HepG2 (cell line): Measurements from ENCODE around the gene SLC35F3. TPM values are rescaled to one million over a fixed set of nuclear protein-coding genes. Genes with fewer than 3 reads are reported as not detected.

Experiments used
- ATAC-seq: fragments of 200-7000 bp; cut with Tn5 transposase; 3 replicates; pipeline ENCODE4 v1.9.1; 2020; ENCODE audit warnings: mild to moderate bottlenecking, moderate library complexity
- BruUV-seq: library from RNA; stranded (reverse); fragments of 400-500 nt; replicated peaks from 2 replicates; lab custom pipeline; 2021; lab: Mats Ljungman, UMichigan
- CTCF ChIA-PET: fragments of 300-600 bp; formaldehyde crosslinking; extraction: SDS; loops from one replicate; lab custom pipeline; 2021; ENCODE audit warnings: low total read pairs, inconsistent platforms, low intra/inter-chr PET ratio; lab: Yijun Ruan, JAX
- POLR2A ChIA-PET: fragments of 350-600 bp; sonication (Branson Sonifier 250); formaldehyde crosslinking; loops from one replicate; lab custom pipeline; 2020; ENCODE audit warnings: antibody characterized with exemption, inconsistent platforms; lab: Yijun Ruan, JAX
- DNase-seq: peaks from one replicate; pipeline ENCODE4 v3.0.0-alpha.2; 2015; ENCODE audit warnings: low spot score
- FAIRE-seq: peaks from 3 replicates; lab custom pipeline; 2011; peaks lifted over from hg19 to GRCh38; lab: Jason Lieb, UNC
- H2AFZ ChIP-seq: one replicate; pipeline ENCODE4 v1.6.1; 2011; ENCODE audit warnings: low read length, inconsistent platforms
- H3K27ac ChIP-seq: fragments of 300-600 bp; 3 replicates; pipeline ENCODE4 v1.8.0; 2011; ENCODE audit warnings: mixed run types, mild to moderate bottlenecking, mixed read lengths, low read length, inconsistent platforms; ENCODE audit not compliant: insufficient read depth; ENCODE audit errors: extremely low read length
- H3K27me3 ChIP-seq, 2 experiments: fragments of 200-600 bp in 1 of 2; 2 replicates in 1 of 2; 3 replicates in 1 of 2; pipeline versions ENCODE4 v1.6.0 to v1.8.0; 2011; ENCODE audit warnings: low read length in 2 of 2, mild to moderate bottlenecking in 2 of 2, moderate library complexity in 2 of 2, inconsistent platforms in 1 of 2; ENCODE audit not compliant: insufficient read depth in 2 of 2, control insufficient read depth in 1 of 2
- H3K36me3 ChIP-seq, 2 experiments: fragments of 200-600 bp in 1 of 2; replicated peaks in 1 of 2; 2 replicates in 1 of 2; 3 replicates in 1 of 2; pipeline versions ENCODE4 v1.5.1 to v1.8.0; 2011; ENCODE audit warnings: low read length in 2 of 2, inconsistent platforms in 1 of 2; ENCODE audit not compliant: insufficient read depth in 2 of 2, control insufficient read depth in 1 of 2
- H3K4me1 ChIP-seq: 2 replicates; pipeline ENCODE4 v1.5.1; 2012; ENCODE audit warnings: low read length, inconsistent platforms; ENCODE audit not compliant: insufficient read depth
- H3K4me2 ChIP-seq: 2 replicates; pipeline ENCODE4 v1.6.0; 2011; ENCODE audit warnings: low read depth, low read length, inconsistent platforms
- H3K4me3 ChIP-seq, 3 experiments: fragments of 200-600 bp in 1 of 3; sonication (generic), shearing (Covaris generic) in 1 of 3; replicated peaks in 1 of 3; 2 replicates each; pipeline ENCODE4 v1.5.1; 2011 to 2016; ENCODE audit warnings: low read length in 3 of 3, inconsistent platforms in 2 of 3, low read depth in 2 of 3, mild to moderate bottlenecking in 2 of 3, control low read depth in 1 of 3, mixed read lengths in 1 of 3; ENCODE audit not compliant: insufficient read depth in 1 of 3
- H3K79me2 ChIP-seq: one replicate; pipeline ENCODE4 v1.6.1; 2011; ENCODE audit warnings: low read length, inconsistent platforms; ENCODE audit not compliant: insufficient read depth
- H3K9ac ChIP-seq: 2 replicates; pipeline ENCODE4 v1.6.0; 2011; ENCODE audit warnings: mild to moderate bottlenecking, low read depth, low read length, inconsistent platforms; ENCODE audit not compliant: insufficient read depth
- H3K9me3 ChIP-seq: 2 replicates; pipeline ENCODE4 v1.5.1; 2012; ENCODE audit warnings: mild to moderate bottlenecking, low read length
- H4K20me1 ChIP-seq: 2 replicates; pipeline ENCODE4 v1.6.0; 2011; ENCODE audit warnings: inconsistent platforms, mild to moderate bottlenecking, low read length, moderate library complexity; ENCODE audit not compliant: insufficient read depth
- ARHGAP35 ChIP-seq: sonication (generic); formaldehyde crosslinking; IDR thresholded peaks from 2 replicates; pipeline ENCODE4 v1.9.0; 2022; ENCODE audit warnings: mild to moderate bottlenecking, inconsistent platforms, moderate library complexity, missing genetic modification reagents, borderline replicate concordance
- CHCHD3 ChIP-seq: sonication (generic); formaldehyde crosslinking; IDR thresholded peaks from 2 replicates; pipeline ENCODE4 v1.8.0; 2022; ENCODE audit warnings: mild to moderate bottlenecking, missing genetic modification reagents, moderate library complexity
- CHD2 ChIP-seq: IDR thresholded peaks from 2 replicates; pipeline ENCODE4 v1.6.1; 2011; ENCODE audit warnings: low read depth, low read length, improper control_type of control experiment
- GRHL1 ChIP-seq: sonication (generic); formaldehyde crosslinking; conservative IDR thresholded peaks from 2 replicates; pipeline ENCODE4 v1.8.0; 2022; ENCODE audit warnings: missing genetic modification reagents
- IKZF4 ChIP-seq: sonication (generic); formaldehyde crosslinking; IDR thresholded peaks from 2 replicates; pipeline ENCODE4 v1.5.1; 2020; ENCODE audit warnings: borderline replicate concordance, mild to moderate bottlenecking, low read depth, missing genetic modification reagents; ENCODE audit errors: not compliant biosample characterization
- IRF9 ChIP-seq: sonication (generic); formaldehyde crosslinking; IDR thresholded peaks from 2 replicates; pipeline ENCODE4 v1.8.0; 2022; ENCODE audit warnings: missing genetic modification reagents, mild to moderate bottlenecking, borderline replicate concordance
- MTF1 ChIP-seq: sonication (generic); formaldehyde crosslinking; IDR thresholded peaks from 2 replicates; pipeline ENCODE4 v1.5.0; 2020; ENCODE audit warnings: missing genetic modification reagents
- NFRKB ChIP-seq: fragments of 450-650 bp; IDR thresholded peaks from 2 replicates; pipeline ENCODE4 v1.6.1; 2017
- POGK ChIP-seq: sonication (generic); formaldehyde crosslinking; conservative IDR thresholded peaks from 2 replicates; pipeline ENCODE4 v1.8.0; 2022; ENCODE audit warnings: mild to moderate bottlenecking, moderate library complexity, missing genetic modification reagents
- REL ChIP-seq: sonication (generic); formaldehyde crosslinking; conservative IDR thresholded peaks from 2 replicates; pipeline ENCODE4 v1.8.0; 2022; ENCODE audit warnings: mild to moderate bottlenecking, missing genetic modification reagents, moderate library complexity
- RFXANK ChIP-seq: IDR thresholded peaks from 2 replicates; pipeline ENCODE4 v1.6.1; 2016
- SIX1 ChIP-seq: sonication (generic); formaldehyde crosslinking; IDR thresholded peaks from 2 replicates; pipeline ENCODE4 v1.4.0; 2020; ENCODE audit warnings: missing genetic modification reagents, borderline replicate concordance
- TOPORS ChIP-seq: sonication (generic); formaldehyde crosslinking; IDR thresholded peaks from 2 replicates; pipeline ENCODE4 v1.8.0; 2023; ENCODE audit warnings: mild to moderate bottlenecking, missing genetic modification reagents
- ZFP1 ChIP-seq: IDR thresholded peaks from 2 replicates; pipeline ENCODE4 v1.6.1; 2016
- ZFYVE20 ChIP-seq: sonication (generic); formaldehyde crosslinking; IDR thresholded peaks from 2 replicates; pipeline ENCODE4 v1.8.0; 2023; ENCODE audit warnings: low read depth, mild to moderate bottlenecking, moderate library complexity, missing genetic modification reagents, borderline replicate concordance
- ZNF331 ChIP-seq: sonication (generic); formaldehyde crosslinking; IDR thresholded peaks from 2 replicates; pipeline ENCODE4 v1.4.0; 2020; ENCODE audit warnings: missing genetic modification reagents
- ZNF652 ChIP-seq: IDR thresholded peaks from 2 replicates; pipeline ENCODE4 v1.6.1; 2016; ENCODE audit warnings: low read depth, borderline replicate concordance
- ZNF660 ChIP-seq: sonication (generic); formaldehyde crosslinking; IDR thresholded peaks from 2 replicates; pipeline ENCODE4 v1.5.1; 2020; ENCODE audit warnings: mild to moderate bottlenecking, low read depth, missing genetic modification reagents, borderline replicate concordance
- WGBS: methylation state at CpG from one replicate; pipeline ENCODE4 v1.1.6; 2017; ENCODE audit warnings: low lambda C conversion rate; 5-methylcytosine and 5-hydroxymethylcytosine counted together
- in situ Hi-C: cut with HindIII; loops from 2 replicates; pipeline ENCODE4 v1.10.0; 2017; ENCODE audit warnings: low pct_unique_long_range_greater_than_20kb; ENCODE audit not compliant: extremely low pct_ligation_motif_present
- intact Hi-C: fragments of 100-400 bp; cut with micrococcal nuclease; formaldehyde crosslinking; loops from one replicate; pipeline ENCODE4 v1.10.0; 2022; ENCODE audit not compliant: unreplicated experiment
- polyA plus RNA-seq, 8 experiments: library from polyadenylated mRNA; depleted of rRNA in 3 of 8; stranded (reverse) in 7 of 8; unstranded in 1 of 8; fragments of >200 nt; fragmentation: Illumina TruSeq in 4 of 8; extraction: Trizol in 4 of 8; gene quantifications; 2 replicates each; pipeline versions ENCODE4 v1.2.1 to v1.2.3, GENCODE V29; 2011 to 2016; ENCODE audit warnings: low read depth in 4 of 8, missing spikeins in 1 of 8, mixed read lengths in 1 of 8; ENCODE audit not compliant: insufficient read depth in 1 of 8
- total RNA-seq, 5 experiments: library from RNA; depleted of rRNA; stranded (reverse); fragments of >200 nt; fragmentation: Illumina TruSeq; extraction: Trizol; gene quantifications; 2 replicates each; pipeline ENCODE4 v1.2.3, GENCODE V29; 2016; ENCODE audit warnings: low read depth in 1 of 5

The SLC35F3 gene
- total and polyA plus RNA-seq, 2 of the 13 experiments (the other 11 are each of a cell fraction or from before 2014, with no cell fraction given) = not detected

- no peak overlapping the region for H3K27ac ChIP-seq
- no peaks in the 10 kb centered on the region for H4K20me1 ChIP-seq
- H2AFZ ChIP-seq = no peak overlapping the region
- no peaks in the 10 kb centered on the region for H3K36me3 ChIP-seq
- DNase-seq (no peak), FAIRE-seq (no peak), ATAC-seq (no peak)
- no peaks in the 10 kb centered on the region for H3K4me1 ChIP-seq
- 0 out of 2 replicates have a peak, but pooled peaks cover 5% of the 10 kb centered on the region for H3K9me3 ChIP-seq
- no peaks in the 10 kb centered on the region for H3K79me2 ChIP-seq
- ChIA-PET CTCF (no interaction called here), POLR2A (no interaction called here)
- no peak overlapping the region for H3K9ac ChIP-seq
- intact Hi-C loops (no loop called here), in situ Hi-C loops (loop anchor here (25.0 kb wide), 1 partner anchor 167 kb away; no protein-coding TSS in a partner anchor)
- H3K27me3 ChIP-seq = peaks cover 0 to 3% of the 10 kb centered on the region in 2 experiments; a peak in 2 of 5 replicates
- 93% methylated on average over 4 of the region's 4 CpGs for WGBS
- no TSS peak for BruUV-seq
- H3K4me3 ChIP-seq = no peak overlapping the region
- TF ChIP-seq ARHGAP35 (CRISPR knock-in tag) (no peak), NFRKB (no peak), REL (no peak), GRHL1 (no peak), IKZF4 (no peak), RFXANK (CRISPR knock-in tag) (no peak), ZNF660 (CRISPR knock-in tag) (no peak), ZNF652 (CRISPR knock-in tag) (no peak), ZFYVE20 (no peak), ZFP1 (CRISPR knock-in tag) (no peak), CHCHD3 (no peak), TOPORS (CRISPR knock-in tag) (no peak), ZNF331 (CRISPR knock-in tag) (no peak), SIX1 (CRISPR knock-in tag) (no peak), POGK (CRISPR knock-in tag) (no peak), CHD2 (no peak), IRF9 (CRISPR knock-in tag) (no peak), MTF1 (CRISPR knock-in tag) (no peak)
- H3K4me2 ChIP-seq = no peak overlapping the region
Observed at GRCh38 chr1:234144901-234145300, 240.4 kb downstream of the SLC35F3 start.
